ENCODE data around the gene UBE2M. TPM values are rescaled to one million over a fixed set of nuclear protein-coding genes. Genes with fewer than 3 reads are reported as not detected.
"Not testable (repeated sequence)": the region's sequence is repeated elsewhere in the genome, so short reads cannot be mapped to it uniquely, and the experiment has no call there.

Gene UBE2M
- 98.2 and 99.0 TPM in 2 replicates for polyA plus RNA-seq (2013)

DNA sequence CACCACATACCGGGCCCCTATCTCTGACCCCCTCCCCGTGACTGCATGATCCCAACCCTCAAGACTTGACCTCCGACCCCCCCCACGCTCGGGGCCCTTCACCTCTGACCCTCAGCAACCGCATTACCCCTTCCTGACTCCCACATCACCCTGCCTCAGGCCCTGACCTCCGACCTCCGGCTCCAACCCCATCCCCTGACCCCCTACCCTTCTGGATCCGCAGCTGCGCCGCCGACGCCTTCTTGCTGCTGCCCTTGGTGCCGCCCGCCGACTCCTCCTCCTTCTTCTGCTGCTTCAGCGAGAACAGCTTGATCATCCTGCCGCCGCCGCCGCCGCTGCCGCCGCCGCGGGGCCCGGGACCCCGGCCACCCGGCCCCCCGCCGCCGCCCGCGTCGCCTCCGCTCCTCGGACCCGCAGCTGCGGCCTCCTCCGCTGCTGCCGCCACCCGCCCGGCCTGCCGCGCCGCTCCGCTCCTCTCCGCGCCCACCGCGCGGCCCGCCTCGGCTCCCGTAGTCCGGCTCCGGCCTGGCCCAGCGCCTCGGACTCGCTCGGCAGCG is at the start of gene UBE2M:
Gene UBE2M, minus strand, starts transcription at position 546 of the 557 bp plus-strand sequence. Its CDS starts 230 bp downstream, at position 316.
- Histone ChIP-seq H3K14ac (ENCODE audit: low read length) (peak within 1 kb of the TSS; percentile 100), H3K4me2 (ENCODE audit: low read length) (peak within 1 kb of the TSS; percentile 92), H3K36me3 (ENCODE audit: control insufficient read depth in 1 of 2, insufficient read depth in 2 of 2, low read length in 2 of 2) (peaks cover 24% of the 10 kb centered on the region in 2 experiments), H2BK12ac (ENCODE audit: low read length) (no peak within 1 kb of the TSS), H3K23ac (ENCODE audit: low read length) (no peak within 1 kb of the TSS), H2AK5ac (ENCODE audit: low read length) (peak within 1 kb of the TSS; percentile 98), H4K12ac (ENCODE audit: low read depth, low read length) (peak within 1 kb of the TSS; percentile 99), H3K4me3 (ENCODE audit: low read depth, low read length) (peak within 1 kb of the TSS; percentile 89), H3K27ac (ENCODE audit: low read depth, low read length) (peak within 1 kb of the TSS; percentile 100), H3K9me3 (ENCODE audit: insufficient read depth, low read depth, low read length) (peaks cover 12% of the 10 kb centered on the region), H3K9ac (ENCODE audit: low read length) (peak within 1 kb of the TSS; percentile 99), H4K8ac (ENCODE audit: low read depth, low read length) (peak within 1 kb of the TSS; percentile 99), H3K79me1 (ENCODE audit: low read length) (peaks cover 26% of the 10 kb centered on the region), H3K79me2 (ENCODE audit: control insufficient read depth, insufficient read depth, low read length, poor library complexity) (peaks cover 27% of the 10 kb centered on the region), H3K4me1 (ENCODE audit: control insufficient read depth in 1 of 2, insufficient read depth in 2 of 2, low read length in 2 of 2) (peaks cover 27 to 42% of the 10 kb centered on the region in 2 experiments), H2BK5ac (ENCODE audit: low read depth, low read length, poor library complexity) (peak within 1 kb of the TSS; percentile 99), H2BK120ac (ENCODE audit: insufficient read depth, low read length, poor library complexity) (peak within 1 kb of the TSS; percentile 96), H2AFZ (ENCODE audit: insufficient read depth, low read length, poor library complexity) (peak within 1 kb of the TSS; percentile 97), H3K18ac (ENCODE audit: low read length) (peak within 1 kb of the TSS; percentile 100), H4K91ac (ENCODE audit: low read depth, low read length) (peak within 1 kb of the TSS; percentile 99), H3K4ac (ENCODE audit: low read depth, low read length) (peak within 1 kb of the TSS; percentile 97), H3K27me3 (ENCODE audit: insufficient read depth, low read length) (peaks cover 14% of the 10 kb centered on the region)
- peak in 1 of 2 donors; percentile 59 for DNase-seq
- no CpG with 5 or more reads among the region's 62 CpGs for WGBS (ENCODE audit: extremely low coverage, insufficient coverage, insufficient read length)

DNA sequence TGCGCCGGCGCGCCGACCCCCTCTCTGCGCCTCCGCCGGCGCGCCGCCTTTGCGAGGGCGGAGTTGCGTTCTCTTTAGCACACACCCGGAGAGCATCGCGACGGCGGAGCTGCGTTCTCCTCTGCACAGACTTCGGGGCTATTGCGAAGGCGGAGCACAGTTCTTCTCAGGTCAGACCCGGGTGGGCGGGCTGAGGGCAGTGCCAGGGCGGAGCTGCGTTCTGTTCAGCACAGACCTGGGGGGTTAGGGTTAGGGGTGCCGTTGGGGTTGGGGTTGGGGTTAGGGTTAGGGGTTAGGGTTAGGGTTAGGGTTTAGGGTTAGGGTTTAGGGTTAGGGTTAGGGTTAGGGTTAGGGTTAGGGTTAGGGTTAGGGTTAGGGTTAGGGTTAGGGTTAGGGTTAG is 48.8 kb upstream of the UBE2M start:
- whole genome bisulfite sequencing (ENCODE audit: extremely low coverage, insufficient coverage, insufficient read length), result no CpG with 5 or more reads among the region's 28 CpGs
- H3K27ac ChIP-seq (ENCODE audit: low read depth, low read length); H2BK5ac ChIP-seq (ENCODE audit: low read depth, low read length, poor library complexity): not testable (repeated sequence)

DNA sequence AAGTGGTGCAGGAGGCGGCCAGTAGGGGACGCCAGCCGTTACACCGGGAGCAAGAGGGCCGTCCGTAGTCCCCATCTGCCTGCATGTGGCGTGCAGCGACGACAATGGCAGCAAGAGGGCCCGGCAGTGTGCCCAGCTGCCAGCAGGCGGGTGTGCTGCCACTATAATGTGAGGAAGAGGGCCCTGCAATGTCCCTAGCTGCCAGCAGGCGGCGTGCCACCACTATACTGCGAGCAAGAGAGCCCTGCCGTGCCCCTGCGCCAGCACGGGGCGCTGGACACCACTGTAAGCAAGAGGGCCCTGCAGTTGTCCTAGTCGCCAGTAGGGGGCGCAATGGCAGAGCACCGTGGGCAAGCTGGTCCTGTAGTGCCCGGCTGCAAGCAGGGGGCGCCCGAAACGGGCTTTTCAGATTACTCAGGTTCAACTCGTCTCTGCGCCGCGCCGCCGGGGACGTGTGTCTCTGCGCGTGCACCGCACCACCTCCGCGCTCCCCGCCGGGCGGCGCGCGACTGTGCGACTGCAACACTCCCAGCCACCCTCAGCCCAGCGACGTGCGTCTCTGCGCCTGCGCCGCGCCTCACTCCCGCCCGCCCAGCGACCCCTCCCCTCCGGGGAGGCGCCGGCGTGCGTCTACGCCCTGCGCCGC is 48.0 kb upstream of the UBE2M start:
- not testable (repeated sequence) for H3K36me3 ChIP-seq (ENCODE audit: control insufficient read depth in 1 of 2, insufficient read depth in 2 of 2, low read length in 2 of 2)

More for the DNA sequence above, 48.8 kb upstream of the UBE2M start:
- not testable (repeated sequence) for H3K4me2 ChIP-seq (ENCODE audit: low read length); H3K4ac ChIP-seq (ENCODE audit: low read depth, low read length); H3K27me3 ChIP-seq (ENCODE audit: insufficient read depth, low read length); H3K9me3 ChIP-seq (ENCODE audit: insufficient read depth, low read depth, low read length); H3K36me3 ChIP-seq (ENCODE audit: control insufficient read depth in 1 of 2, insufficient read depth in 2 of 2, low read length in 2 of 2); H4K12ac ChIP-seq (ENCODE audit: low read depth, low read length); H2BK12ac ChIP-seq (ENCODE audit: low read length); H2AFZ ChIP-seq (ENCODE audit: insufficient read depth, low read length, poor library complexity); H3K18ac ChIP-seq (ENCODE audit: low read length); H3K14ac ChIP-seq (ENCODE audit: low read length); H3K9ac ChIP-seq (ENCODE audit: low read length); H3K79me2 ChIP-seq (ENCODE audit: control insufficient read depth, insufficient read depth, low read length, poor library complexity); H3K4me1 ChIP-seq (ENCODE audit: control insufficient read depth in 1 of 2, insufficient read depth in 2 of 2, low read length in 2 of 2); H3K23ac ChIP-seq (ENCODE audit: low read length); H3K79me1 ChIP-seq (ENCODE audit: low read length); H3K4me3 ChIP-seq (ENCODE audit: low read depth, low read length); H4K91ac ChIP-seq (ENCODE audit: low read depth, low read length); H2BK120ac ChIP-seq (ENCODE audit: insufficient read depth, low read length, poor library complexity); H4K8ac ChIP-seq (ENCODE audit: low read depth, low read length); H2AK5ac ChIP-seq (ENCODE audit: low read length)
- DNase-seq, result peak in 1 of 2 donors; percentile 86

GRCh38 chr19:58586133-58586765 is 27.8 kb upstream of the UBE2M start:
- H3K23ac ChIP-seq (ENCODE audit: low read length), result no peak overlapping the region
- H3K79me1 ChIP-seq (ENCODE audit: low read length), result no peaks in the 10 kb centered on the region
- H2BK5ac ChIP-seq (ENCODE audit: low read depth, low read length, poor library complexity), result no peak overlapping the region
- H3K4ac ChIP-seq (ENCODE audit: low read depth, low read length), result no peak overlapping the region
- no peak overlapping the region for H3K14ac ChIP-seq (ENCODE audit: low read length)
- no peaks in the 10 kb centered on the region for H3K4me1 ChIP-seq (ENCODE audit: control insufficient read depth in 1 of 2, insufficient read depth in 2 of 2, low read length in 2 of 2)
- H2AK5ac ChIP-seq (ENCODE audit: low read length), result no peak overlapping the region
- H4K12ac ChIP-seq (ENCODE audit: low read depth, low read length), result no peak overlapping the region
- H2AFZ ChIP-seq (ENCODE audit: insufficient read depth, low read length, poor library complexity), result no peak overlapping the region
- no peak overlapping the region for H4K8ac ChIP-seq (ENCODE audit: low read depth, low read length)
- H3K27me3 ChIP-seq (ENCODE audit: insufficient read depth, low read length), result no peaks in the 10 kb centered on the region
- H3K18ac ChIP-seq (ENCODE audit: low read length), result no peak overlapping the region
- H3K79me2 ChIP-seq (ENCODE audit: control insufficient read depth, insufficient read depth, low read length, poor library complexity), result no peaks in the 10 kb centered on the region
- H2BK120ac ChIP-seq (ENCODE audit: insufficient read depth, low read length, poor library complexity), result no peak overlapping the region
- no peak overlapping the region for H3K9ac ChIP-seq (ENCODE audit: low read length)
- H3K9me3 ChIP-seq (ENCODE audit: insufficient read depth, low read depth, low read length), result no peaks in the 10 kb centered on the region
- H4K91ac ChIP-seq (ENCODE audit: low read depth, low read length), result no peak overlapping the region
- no peak overlapping the region for H3K27ac ChIP-seq (ENCODE audit: low read depth, low read length)
- WGBS (ENCODE audit: extremely low coverage, insufficient coverage, insufficient read length), result no CpG with 5 or more reads among the region's 4 CpGs
- DNase-seq, result no peak
- no peak overlapping the region for H3K4me2 ChIP-seq (ENCODE audit: low read length)
- no peak overlapping the region for H2BK12ac ChIP-seq (ENCODE audit: low read length)
- peaks cover 18 to 27% of the 10 kb centered on the region in 2 experiments for H3K36me3 ChIP-seq (ENCODE audit: control insufficient read depth in 1 of 2, insufficient read depth in 2 of 2, low read length in 2 of 2)
- H3K4me3 ChIP-seq (ENCODE audit: low read depth, low read length), result no peak overlapping the region

More for the DNA sequence above, 48.0 kb upstream of the UBE2M start:
- not testable (repeated sequence) for H2BK12ac ChIP-seq (ENCODE audit: low read length); H4K91ac ChIP-seq (ENCODE audit: low read depth, low read length); H4K8ac ChIP-seq (ENCODE audit: low read depth, low read length); H2BK120ac ChIP-seq (ENCODE audit: insufficient read depth, low read length, poor library complexity); H3K4ac ChIP-seq (ENCODE audit: low read depth, low read length); H3K4me2 ChIP-seq (ENCODE audit: low read length); H2BK5ac ChIP-seq (ENCODE audit: low read depth, low read length, poor library complexity); H3K9me3 ChIP-seq (ENCODE audit: insufficient read depth, low read depth, low read length); H2AFZ ChIP-seq (ENCODE audit: insufficient read depth, low read length, poor library complexity); H3K14ac ChIP-seq (ENCODE audit: low read length); H3K79me2 ChIP-seq (ENCODE audit: control insufficient read depth, insufficient read depth, low read length, poor library complexity); H3K4me1 ChIP-seq (ENCODE audit: control insufficient read depth in 1 of 2, insufficient read depth in 2 of 2, low read length in 2 of 2); H3K27ac ChIP-seq (ENCODE audit: low read depth, low read length); H3K27me3 ChIP-seq (ENCODE audit: insufficient read depth, low read length); H3K9ac ChIP-seq (ENCODE audit: low read length); H3K18ac ChIP-seq (ENCODE audit: low read length); H3K4me3 ChIP-seq (ENCODE audit: low read depth, low read length); H4K12ac ChIP-seq (ENCODE audit: low read depth, low read length); H2AK5ac ChIP-seq (ENCODE audit: low read length); H3K23ac ChIP-seq (ENCODE audit: low read length); H3K79me1 ChIP-seq (ENCODE audit: low read length)
- peak in 1 of 2 donors; percentile 83 for DNase-seq
- no CpG with 5 or more reads among the region's 62 CpGs for WGBS (ENCODE audit: extremely low coverage, insufficient coverage, insufficient read length)

Measured in trophoblast cell (in vitro differentiated cells and primary cell).